ENCODE data around the gene RSAD2. TPM values are rescaled to one million over a fixed set of nuclear protein-coding genes. Genes with fewer than 3 reads are reported as not detected.

The RSAD2 gene
- total RNA-seq, 1 donor from 2014 or later: 0.22 TPM

DNA sequence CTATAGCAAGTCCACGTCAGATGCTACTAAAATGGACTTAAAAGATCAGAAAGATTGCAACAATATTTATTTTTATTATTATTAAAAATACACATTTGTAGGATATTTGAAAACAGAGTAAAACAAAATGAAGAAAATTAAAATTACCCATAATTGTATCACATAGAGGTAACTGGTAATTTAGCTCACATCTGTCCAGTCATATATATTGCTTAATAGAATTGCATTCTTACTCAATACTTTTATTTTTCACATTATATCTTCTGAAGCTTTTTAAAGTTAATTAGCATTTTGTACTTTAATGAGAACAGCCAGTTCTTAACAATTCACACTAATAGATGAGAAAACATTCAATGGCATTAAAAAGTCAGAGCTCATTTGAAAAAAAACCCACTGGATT, 28.1 kb downstream of the RSAD2 start:
- peaks cover 11% of the 10 kb centered on the region for H3K27me3 Mint-ChIP-seq (ENCODE audit: low read depth)
- no peak for DNase-seq (ENCODE audit: low spot score)
- peaks cover 19% of the 10 kb centered on the region for H3K9me3 Mint-ChIP-seq (ENCODE audit: low read depth)

DNA sequence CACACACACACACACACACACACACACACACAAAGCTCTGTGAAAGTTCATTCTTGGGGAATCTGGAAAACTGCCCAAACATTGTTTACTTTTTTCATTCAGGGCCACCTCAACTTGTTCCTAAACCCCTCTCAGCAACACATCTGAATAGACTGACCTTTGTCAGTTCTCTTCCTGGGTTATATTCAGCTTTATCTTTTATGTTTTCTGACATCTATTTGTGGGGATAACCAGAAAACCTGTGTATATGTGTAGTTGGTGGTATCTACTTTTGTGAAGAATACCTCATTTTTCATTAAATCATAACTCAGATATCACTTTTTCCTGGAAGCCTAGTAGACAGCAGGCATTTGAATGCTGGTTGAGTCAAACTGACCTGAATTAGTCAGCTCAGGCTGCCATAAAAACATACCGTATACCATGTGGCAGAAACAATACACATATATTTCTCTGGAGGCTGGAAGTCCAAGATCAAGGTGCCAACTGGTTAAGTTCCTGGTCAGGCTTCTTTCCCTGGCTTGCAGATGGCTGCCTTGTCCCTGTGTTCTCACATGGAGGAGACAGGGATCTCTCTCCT, 28.7 kb downstream of the RSAD2 start:
- TF ChIP-seq, protein P1, sequence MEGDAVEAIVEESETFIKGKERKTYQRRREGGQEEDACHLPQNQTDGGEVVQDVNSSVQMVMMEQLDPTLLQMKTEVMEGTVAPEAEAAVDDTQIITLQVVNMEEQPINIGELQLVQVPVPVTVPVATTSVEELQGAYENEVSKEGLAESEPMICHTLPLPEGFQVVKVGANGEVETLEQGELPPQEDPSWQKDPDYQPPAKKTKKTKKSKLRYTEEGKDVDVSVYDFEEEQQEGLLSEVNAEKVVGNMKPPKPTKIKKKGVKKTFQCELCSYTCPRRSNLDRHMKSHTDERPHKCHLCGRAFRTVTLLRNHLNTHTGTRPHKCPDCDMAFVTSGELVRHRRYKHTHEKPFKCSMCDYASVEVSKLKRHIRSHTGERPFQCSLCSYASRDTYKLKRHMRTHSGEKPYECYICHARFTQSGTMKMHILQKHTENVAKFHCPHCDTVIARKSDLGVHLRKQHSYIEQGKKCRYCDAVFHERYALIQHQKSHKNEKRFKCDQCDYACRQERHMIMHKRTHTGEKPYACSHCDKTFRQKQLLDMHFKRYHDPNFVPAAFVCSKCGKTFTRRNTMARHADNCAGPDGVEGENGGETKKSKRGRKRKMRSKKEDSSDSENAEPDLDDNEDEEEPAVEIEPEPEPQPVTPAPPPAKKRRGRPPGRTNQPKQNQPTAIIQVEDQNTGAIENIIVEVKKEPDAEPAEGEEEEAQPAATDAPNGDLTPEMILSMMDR (IDR thresholded peaks at IDR 0.05): no peak
- no peak for DNase-seq (ENCODE audit: low spot score)
- H3K9me3 Mint-ChIP-seq (ENCODE audit: low read depth): peaks cover 19% of the 10 kb centered on the region
- no peak overlapping the region for H3K4me3 Mint-ChIP-seq (ENCODE audit: unreplicated experiment)
- H3K4me1 Mint-ChIP-seq (ENCODE audit: low read depth): no peaks in the 10 kb centered on the region
- H3K27ac Mint-ChIP-seq (ENCODE audit: unreplicated experiment): no peak overlapping the region
- peaks cover 10% of the 10 kb centered on the region for H3K27me3 Mint-ChIP-seq (ENCODE audit: low read depth)
- H3K36me3 Mint-ChIP-seq (ENCODE audit: low read depth): peaks cover 12% of the 10 kb centered on the region

More for the DNA sequence above, 28.1 kb downstream of the RSAD2 start:
- no peak overlapping the region for H3K27ac Mint-ChIP-seq (ENCODE audit: unreplicated experiment)
- peaks cover 12% of the 10 kb centered on the region for H3K36me3 Mint-ChIP-seq (ENCODE audit: low read depth)
- no peak overlapping the region for H3K4me3 Mint-ChIP-seq (ENCODE audit: unreplicated experiment)
- TF ChIP-seq, protein P1 (IDR thresholded peaks at IDR 0.05): no peak
- no peaks in the 10 kb centered on the region for H3K4me1 Mint-ChIP-seq (ENCODE audit: low read depth)

DNA sequence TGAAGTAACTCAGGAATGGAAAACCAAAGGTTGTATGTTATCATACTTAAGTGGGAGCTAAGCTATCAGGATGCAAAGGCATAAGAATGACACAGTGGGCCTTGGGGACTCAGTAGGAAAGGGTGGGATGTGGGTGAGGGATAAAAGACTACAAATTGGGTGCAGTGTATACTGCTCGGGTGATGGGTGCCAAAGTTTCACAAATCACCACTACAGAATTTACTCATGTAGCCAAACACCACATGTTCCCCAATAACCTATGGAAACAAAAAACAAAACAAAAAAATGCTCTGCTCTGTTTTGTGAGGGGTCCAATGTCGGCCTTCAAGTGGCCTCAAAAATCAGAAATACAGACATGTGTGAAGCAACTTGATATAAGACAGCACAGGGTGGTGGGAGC, 30.7 kb downstream of the RSAD2 start:
- Mint-ChIP-seq H3K4me1 (ENCODE audit: low read depth) (no peaks in the 10 kb centered on the region), H3K9me3 (ENCODE audit: low read depth) (peaks cover 3% of the 10 kb centered on the region), H3K27ac (ENCODE audit: unreplicated experiment) (no peak overlapping the region), H3K4me3 (ENCODE audit: unreplicated experiment) (no peak overlapping the region), H3K36me3 (ENCODE audit: low read depth) (peaks cover 1% of the 10 kb centered on the region), H3K27me3 (ENCODE audit: low read depth) (peaks cover 4% of the 10 kb centered on the region)
- DNase-seq (ENCODE audit: low spot score): no peak
- TF ChIP-seq, protein P1 (IDR thresholded peaks at IDR 0.05): no peak

DNA sequence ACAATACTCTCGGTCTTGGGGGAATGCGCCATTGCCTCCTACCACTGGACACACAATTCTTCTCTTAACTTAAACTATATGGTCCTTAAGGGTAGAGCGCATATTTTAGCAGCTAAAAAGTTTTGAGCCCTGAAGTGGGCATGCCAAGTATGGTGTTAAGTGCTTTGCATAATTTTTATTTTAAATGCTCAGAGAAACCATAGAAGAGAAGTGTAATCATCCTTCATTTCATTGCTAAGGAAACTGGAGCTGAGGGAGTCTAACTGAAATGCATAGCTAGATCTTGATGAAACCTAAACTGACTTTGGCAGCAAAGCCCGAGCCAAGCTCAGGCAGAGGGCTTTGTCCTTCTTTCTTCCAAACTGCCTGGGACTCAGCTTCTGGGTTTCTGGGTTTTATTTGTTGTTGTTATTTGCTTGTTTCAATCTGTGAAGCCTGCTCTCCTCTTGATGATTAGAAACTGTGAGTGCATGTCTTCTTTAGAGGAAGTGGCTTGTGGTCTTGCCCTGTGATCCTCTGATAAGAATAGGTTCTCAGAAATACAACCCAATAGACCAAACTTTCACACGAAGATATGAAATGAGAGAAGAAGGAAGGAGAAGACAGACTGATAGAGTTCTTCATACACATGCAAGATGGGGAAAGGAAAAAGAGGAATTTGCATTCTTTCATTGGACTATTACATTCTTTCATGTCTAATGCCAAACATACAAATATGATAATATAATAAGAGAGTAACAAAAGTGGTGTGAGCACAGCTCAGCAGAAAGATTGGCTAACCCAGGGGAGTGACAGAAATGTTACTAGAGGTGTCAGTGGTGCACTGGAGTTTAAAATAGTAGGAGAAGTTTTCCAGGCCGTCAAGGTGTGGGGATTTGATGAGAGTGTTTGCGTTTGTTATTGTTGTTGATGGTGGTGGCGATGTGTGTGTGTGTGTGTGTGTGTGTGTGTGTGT, 32.1 kb downstream of the RSAD2 start:
- Mint-ChIP-seq H3K4me3 (ENCODE audit: unreplicated experiment) (no peak overlapping the region), H3K27me3 (ENCODE audit: low read depth) (peaks cover 4% of the 10 kb centered on the region), H3K9me3 (ENCODE audit: low read depth) (no peaks in the 10 kb centered on the region), H3K36me3 (ENCODE audit: low read depth) (no peaks in the 10 kb centered on the region), H3K27ac (ENCODE audit: unreplicated experiment) (no peak overlapping the region), H3K4me1 (ENCODE audit: low read depth) (no peaks in the 10 kb centered on the region)
- DNase-seq (ENCODE audit: low spot score): no peak
- TF ChIP-seq, protein P1 (IDR thresholded peaks at IDR 0.05): no peak

DNA sequence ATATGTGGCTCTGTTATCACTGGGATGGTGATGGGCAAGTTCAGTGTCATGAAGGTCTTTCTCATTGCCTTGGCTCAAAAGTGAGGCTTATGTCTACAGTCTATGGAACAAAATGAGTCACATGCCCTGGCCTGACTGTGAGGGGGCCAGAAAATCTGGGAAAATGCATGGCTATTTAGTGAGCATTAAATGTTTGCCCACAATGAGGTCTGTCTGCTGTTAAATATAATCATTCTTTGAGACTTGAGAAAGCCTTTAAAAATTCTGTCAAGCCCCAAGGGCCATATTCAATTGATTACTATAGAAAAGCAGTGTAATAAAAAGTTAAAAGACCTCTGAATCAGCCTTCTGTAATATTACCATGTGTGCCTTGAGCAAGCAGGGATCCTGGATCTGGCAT, 34.1 kb downstream of the RSAD2 start:
- Mint-ChIP-seq H3K4me3 (ENCODE audit: unreplicated experiment) (no peak overlapping the region), H3K27ac (ENCODE audit: unreplicated experiment) (no peak overlapping the region), H3K27me3 (ENCODE audit: low read depth) (peaks cover 2% of the 10 kb centered on the region), H3K36me3 (ENCODE audit: low read depth) (no peaks in the 10 kb centered on the region), H3K4me1 (ENCODE audit: low read depth) (no peaks in the 10 kb centered on the region), H3K9me3 (ENCODE audit: low read depth) (no peaks in the 10 kb centered on the region)
- TF ChIP-seq, protein P1 (IDR thresholded peaks at IDR 0.05): no peak
- DNase-seq (ENCODE audit: low spot score): no peak
